ENCODE measurements around the gene ASCL1. TPM values are rescaled to one million over a fixed set of nuclear protein-coding genes. Genes with fewer than 3 reads are reported as not detected.

Gene ASCL1
- total and polyA plus RNA-seq, 4 donors, result 0.06 TPM; not detected in 3

GRCh38 chr12:102921240-102921639 is 36.2 kb upstream of the ASCL1 start:
- Histone ChIP-seq H3K36me3 (ENCODE audit: control insufficient read depth in 4 of 4, insufficient read depth in 3 of 4, low read depth in 1 of 4, low read length in 3 of 4) (no peaks in the 10 kb centered on the region), H3K27me3 (ENCODE audit: control insufficient read depth in 4 of 4, insufficient read depth in 4 of 4, low read length in 3 of 4) (no peaks in the 10 kb centered on the region), H3K4me1 (ENCODE audit: control insufficient read depth in 4 of 4, insufficient read depth in 4 of 4, low read length in 3 of 4) (peaks cover 4 to 50% (median 36%) of the 10 kb centered on the region in 4 donors), H3K9ac (ENCODE audit: low read depth in 1 of 2, low read length in 2 of 2) (peak overlapping the region in 1 of 2 donors; percentile 51), H3K27ac (ENCODE audit: low read depth in 1 of 2, low read length in 2 of 2) (peak overlapping the region; percentile 81 to 91), H3K4me3 (ENCODE audit: low read depth in 1 of 3, low read length in 3 of 3) (no peak overlapping the region), H3K9me3 (ENCODE audit: control insufficient read depth in 4 of 4, low read length in 3 of 4) (no peaks in the 10 kb centered on the region)
- TF ChIP-seq NR2F2 (IDR thresholded peaks at IDR 0.05), result no peak
- TF ChIP-seq FOXA2 (IDR thresholded peaks at IDR 0.05), result peak; percentile 17
- peak; percentile 37 to 63 for TF ChIP-seq RXRA (IDR thresholded peaks at IDR 0.05)
- TF ChIP-seq SP1 (IDR thresholded peaks at IDR 0.05), result peak; percentile 39
- TF ChIP-seq FOXA1 (IDR thresholded peaks at IDR 0.05), result no peak
- TF ChIP-seq TAF1 (conservative IDR thresholded peaks at IDR 0.05), result peak; percentile 28
- no peak for TF ChIP-seq ATF3 (IDR thresholded peaks at IDR 0.05)
- TF ChIP-seq RAD21 (IDR thresholded peaks at IDR 0.05), result no peak
- TF ChIP-seq HNF4A (conservative IDR thresholded peaks at IDR 0.05), result peak; percentile 29 to 43
- no peak for TF ChIP-seq JUND (IDR thresholded peaks at IDR 0.05)
- no peak for TF ChIP-seq MAX (IDR thresholded peaks at IDR 0.05)
- DNase-seq (ENCODE audit: low spot score), result no peak

- Histone ChIP-seq H3K4me3 (ENCODE audit: low read depth in 1 of 3, low read length in 3 of 3) (no peak overlapping the region), H3K4me1 (ENCODE audit: control insufficient read depth in 4 of 4, insufficient read depth in 4 of 4, low read length in 3 of 4) (peaks cover 2 to 9% (median 6%) of the 10 kb centered on the region in 4 donors), H3K9me3 (ENCODE audit: control insufficient read depth in 4 of 4, low read length in 3 of 4) (no peaks in the 10 kb centered on the region), H3K27me3 (ENCODE audit: control insufficient read depth in 4 of 4, insufficient read depth in 4 of 4, low read length in 3 of 4) (no peaks in the 10 kb centered on the region), H3K27ac (ENCODE audit: low read depth in 1 of 2, low read length in 2 of 2) (no peak overlapping the region), H3K9ac (ENCODE audit: low read depth in 1 of 2, low read length in 2 of 2) (no peak overlapping the region), H3K36me3 (ENCODE audit: control insufficient read depth in 4 of 4, insufficient read depth in 3 of 4, low read depth in 1 of 4, low read length in 3 of 4) (no peaks in the 10 kb centered on the region)
- DNase-seq (ENCODE audit: low spot score), result no peak
- TF ChIP-seq HNF4A (conservative IDR thresholded peaks at IDR 0.05) (peak; percentile 46 to 58), REST (IDR thresholded peaks at IDR 0.05) (no peak)
Measured at GRCh38 chr12:102927220-102927619, 30.3 kb upstream of the ASCL1 start.

- 87% methylated on average over 1 of the region's 1 CpG for WGBS
- TF ChIP-seq ZBTB33 (IDR thresholded peaks at IDR 0.05) (no peak), NR2F2 (IDR thresholded peaks at IDR 0.05) (no peak), TAF1 (conservative IDR thresholded peaks at IDR 0.05) (no peak), YY1 (IDR thresholded peaks at IDR 0.05) (no peak), FOXA1 (IDR thresholded peaks at IDR 0.05) (no peak), RXRA (IDR thresholded peaks at IDR 0.05) (no peak), HNF4A (conservative IDR thresholded peaks at IDR 0.05) (no peak), MAX (IDR thresholded peaks at IDR 0.05) (no peak)
- no peak overlapping the region for H3K4me3 ChIP-seq (ENCODE audit: low read depth in 1 of 3, low read length in 3 of 3)
- no peaks in the 10 kb centered on the region for H3K9me3 ChIP-seq (ENCODE audit: control insufficient read depth in 4 of 4, low read length in 3 of 4)
- no peak overlapping the region for H3K27ac ChIP-seq (ENCODE audit: low read depth in 1 of 2, low read length in 2 of 2)
- H3K36me3 ChIP-seq (ENCODE audit: control insufficient read depth in 4 of 4, insufficient read depth in 3 of 4, low read depth in 1 of 4, low read length in 3 of 4), result no peaks in the 10 kb centered on the region
- H3K27me3 ChIP-seq (ENCODE audit: control insufficient read depth in 4 of 4, insufficient read depth in 4 of 4, low read length in 3 of 4), result no peaks in the 10 kb centered on the region
- no peak overlapping the region for H3K9ac ChIP-seq (ENCODE audit: low read depth in 1 of 2, low read length in 2 of 2)
- peaks cover 0 to 3% (median 0%) of the 10 kb centered on the region in 4 donors for H3K4me1 ChIP-seq (ENCODE audit: control insufficient read depth in 4 of 4, insufficient read depth in 4 of 4, low read length in 3 of 4)
- no peak for DNase-seq (ENCODE audit: low spot score)
Measured at GRCh38 chr12:102933168-102933567, 24.3 kb upstream of the ASCL1 start.
